ENCODE data around the gene DNAJC28.
"Not testable (repeated sequence)": the region's sequence is repeated elsewhere in the genome, so short reads cannot be mapped to it uniquely, and the experiment has no call there.

The DNAJC28 gene

GRCh38 chr21:33491373-33492102, at the start of gene DNAJC28:
DNAJC28 (minus strand) TSS chr21:33491716; CDS start chr21:33489393, 2,323 bp downstream.
- peak; percentile 78 for DNase-seq (ENCODE audit: low spot score)
- FAIRE-seq: no peak

- no peak for DNase-seq (ENCODE audit: low spot score)
- no peak for FAIRE-seq
Measured at GRCh38 chr21:33541105-33541711, 49.7 kb upstream of the DNAJC28 start.

GRCh38 chr21:33540711-33541104, 49.2 kb upstream of the DNAJC28 start:
- no peak for FAIRE-seq

GRCh38 chr21:33539616-33540015, 48.1 kb upstream of the DNAJC28 start:
- FAIRE-seq (no peak), DNase-seq (ENCODE audit: low spot score) (no peak)

More at GRCh38 chr21:33540711-33541104, 49.2 kb upstream of the DNAJC28 start:
- DNase-seq (ENCODE audit: low spot score): no peak

- DNase-seq (ENCODE audit: low spot score) (no peak), FAIRE-seq (no peak)
Measured at GRCh38 chr21:33537212-33537611, 45.7 kb upstream of the DNAJC28 start.

- no peak for FAIRE-seq
- no peak for DNase-seq (ENCODE audit: low spot score)
Measured at GRCh38 chr21:33531007-33531406, 39.5 kb upstream of the DNAJC28 start.

GRCh38 chr21:33522953-33523349, 31.4 kb upstream of the DNAJC28 start:
- DNase-seq (ENCODE audit: low spot score) (no peak), FAIRE-seq (no peak)

- FAIRE-seq (no peak), DNase-seq (ENCODE audit: low spot score) (no peak)
Measured at GRCh38 chr21:33522297-33522952, 30.9 kb upstream of the DNAJC28 start.

GRCh38 chr21:33518899-33519298, 27.4 kb upstream of the DNAJC28 start:
- FAIRE-seq (no peak), DNase-seq (ENCODE audit: low spot score) (no peak)

GRCh38 chr21:33514229-33514628, 22.7 kb upstream of the DNAJC28 start:
- no peak for FAIRE-seq
- no peak for DNase-seq (ENCODE audit: low spot score)

- DNase-seq (ENCODE audit: low spot score) (no peak), FAIRE-seq (no peak)
Measured at GRCh38 chr21:33512481-33512880, 21.0 kb upstream of the DNAJC28 start.

GRCh38 chr21:33511639-33512038, 20.1 kb upstream of the DNAJC28 start:
- DNase-seq (ENCODE audit: low spot score) (no peak), FAIRE-seq (no peak)

- DNase-seq (ENCODE audit: low spot score) (no peak), FAIRE-seq (no peak)
Measured at GRCh38 chr21:33510826-33511225, 19.3 kb upstream of the DNAJC28 start.

- FAIRE-seq: not testable (repeated sequence)
Measured at GRCh38 chr21:33507003-33507402, 15.5 kb upstream of the DNAJC28 start.

GRCh38 chr21:33505833-33506232, 14.3 kb upstream of the DNAJC28 start:
- no peak for DNase-seq (ENCODE audit: low spot score)
- no peak for FAIRE-seq

More at GRCh38 chr21:33507003-33507402, 15.5 kb upstream of the DNAJC28 start:
- not testable (repeated sequence) for DNase-seq (ENCODE audit: low spot score)

- no peak for FAIRE-seq
- no peak for DNase-seq (ENCODE audit: low spot score)
Measured at GRCh38 chr21:33496345-33496744, 4.8 kb upstream of the DNAJC28 start.

GRCh38 chr21:33495743-33496142, 4.2 kb upstream of the DNAJC28 start:
- FAIRE-seq: no peak
- DNase-seq (ENCODE audit: low spot score): no peak

- no peak for FAIRE-seq
- no peak for DNase-seq (ENCODE audit: low spot score)
Measured at GRCh38 chr21:33493756-33494155, 2.2 kb upstream of the DNAJC28 start.

GRCh38 chr21:33492571-33492970, 1.1 kb upstream of the DNAJC28 start:
- no peak for DNase-seq (ENCODE audit: low spot score)
- FAIRE-seq: no peak

GRCh38 chr21:33490991-33491372, 534 bp downstream of the DNAJC28 start:
- DNase-seq (ENCODE audit: low spot score) (no peak), FAIRE-seq (no peak)

GRCh38 chr21:33488936-33489335, 2.6 kb downstream of the DNAJC28 start:
- FAIRE-seq (no peak), DNase-seq (ENCODE audit: low spot score) (no peak)

GRCh38 chr21:33487996-33488395, 3.5 kb downstream of the DNAJC28 start:
- no peak for DNase-seq (ENCODE audit: low spot score)

More at GRCh38 chr21:33487996-33488395, 3.5 kb downstream of the DNAJC28 start:
- FAIRE-seq: no peak

Measured in RCC 7860 (cell line).